Small intestine (tissue), 7 donors: Measurements from ENCODE around the gene FBXW7. TPM values are rescaled to one million over a fixed set of nuclear protein-coding genes. Genes with fewer than 3 reads are reported as not detected.

Experiments
- DNase-seq, 2 donors: peaks; one replicate each; pipeline versions ENCODE4 v3.0.0 to v3.0.0-alpha.2; 2013
- FAIRE-seq: peaks from 2 replicates; lab custom pipeline; 2012; peaks lifted over from hg19 to GRCh38; lab: Jason Lieb, UNC
- H3K27ac ChIP-seq, 3 donors: one replicate each; pipeline ENCODE4 v1.5.1; 2013; ENCODE audit warnings: low read length in 2 of 3, mild to moderate bottlenecking in 2 of 3, control low read depth in 1 of 3, inconsistent platforms in 1 of 3, low read depth in 1 of 3, moderate library complexity in 1 of 3
- H3K27me3 ChIP-seq, 3 donors: one replicate each; pipeline ENCODE4 v1.6.1; 2013; ENCODE audit warnings: low read length in 3 of 3, inconsistent platforms in 1 of 3; ENCODE audit not compliant: control insufficient read depth in 3 of 3, insufficient read depth in 3 of 3
- H3K36me3 ChIP-seq, 3 donors: one replicate each; pipeline ENCODE4 v1.6.1; 2013; ENCODE audit warnings: low read length in 3 of 3, inconsistent platforms in 1 of 3, low read depth in 1 of 3, mild to moderate bottlenecking in 1 of 3, moderate library complexity in 1 of 3; ENCODE audit not compliant: control insufficient read depth in 3 of 3, insufficient read depth in 2 of 3
- H3K4me1 ChIP-seq, 3 donors: one replicate each; pipeline ENCODE4 v1.6.1; 2013; ENCODE audit warnings: low read length in 2 of 3, inconsistent platforms in 1 of 3, low read depth in 1 of 3, mild to moderate bottlenecking in 1 of 3, moderate library complexity in 1 of 3; ENCODE audit not compliant: control insufficient read depth in 3 of 3, insufficient read depth in 2 of 3
- H3K4me3 ChIP-seq, 3 donors: one replicate each; pipeline ENCODE4 v1.5.1; 2013; ENCODE audit warnings: low read length in 3 of 3, control low read depth in 1 of 3, inconsistent platforms in 1 of 3, low read depth in 1 of 3, mild to moderate bottlenecking in 1 of 3, moderate library complexity in 1 of 3
- H3K9me3 ChIP-seq, 2 donors: one replicate each; pipeline ENCODE4 v1.6.1; 2013; ENCODE audit warnings: low read depth in 1 of 2, low read length in 1 of 2; ENCODE audit not compliant: control insufficient read depth in 2 of 2, insufficient read depth in 1 of 2
- WGBS, 3 donors: extraction: QIAGEN DNeasy Blood & Tissue Kit; methylation state at CpG; one replicate each; pipeline ENCODE4 v1.1.7; 2013; 5-methylcytosine and 5-hydroxymethylcytosine counted together
- polyA plus RNA-seq, 4 donors: library from polyadenylated mRNA; stranded (reverse) in 3 of 4; unstranded in 1 of 4; fragments of 200-250 nt in 3 of 4; fragments of 120-200 nt in 1 of 4; gene quantifications; one replicate each; pipeline versions ENCODE4 v1.2.1 to v1.2.3, GENCODE V29; 2013
- donor health status: healthy with polysubstance abuse.
- donor health status: control.
- donor health status: control.
- donor health status: Bipolar disorder and iron deficiency.
- donor health status: healthy.

The FBXW7 gene
- polyA plus RNA-seq, 4 donors = 7.4 to 18.1 (median 8.7) TPM

GRCh38 chr4:152531479-152531878, 4.4 kb downstream of the FBXW7 start:
- FAIRE-seq = no peak
- no peak overlapping the region for H3K4me3 ChIP-seq
- WGBS, 3 donors = 65 to 82% (median 81%) methylated on average over 3 of the region's 3 CpGs

GRCh38 chr4:152530600-152530999, 5.3 kb downstream of the FBXW7 start:
- Histone ChIP-seq H3K36me3 (peaks cover 0 to 5% (median 0%) of the 10 kb centered on the region in 3 donors), H3K4me3 (no peak overlapping the region), H3K27me3 (no peaks in the 10 kb centered on the region), H3K27ac (no peak overlapping the region), H3K9me3 (no peaks in the 10 kb centered on the region), H3K4me1 (peaks cover 0 to 3% (median 2%) of the 10 kb centered on the region in 3 donors)
- 55 to 73% (median 56%) methylated on average over 2 of the region's 2 CpGs for WGBS, 3 donors
- no peak for DNase-seq
- no peak for FAIRE-seq

More at GRCh38 chr4:152531479-152531878, 4.4 kb downstream of the FBXW7 start:
- Histone ChIP-seq H3K9me3 (no peaks in the 10 kb centered on the region), H3K27ac (no peak overlapping the region), H3K27me3 (no peaks in the 10 kb centered on the region), H3K4me1 (peaks cover 0 to 3% (median 2%) of the 10 kb centered on the region in 3 donors), H3K36me3 (peaks cover 0 to 5% (median 0%) of the 10 kb centered on the region in 3 donors)
- no peak for DNase-seq

- WGBS, 3 donors = 89 to 95% (median 94%) methylated on average over 8 of the region's 8 CpGs
- H3K27me3 ChIP-seq = no peaks in the 10 kb centered on the region
- peaks cover 0 to 5% (median 0%) of the 10 kb centered on the region in 3 donors for H3K36me3 ChIP-seq
- no peak overlapping the region for H3K27ac ChIP-seq
- H3K4me3 ChIP-seq = no peak overlapping the region
- H3K4me1 ChIP-seq = peaks cover 0 to 3% (median 2%) of the 10 kb centered on the region in 3 donors
- DNase-seq (no peak), FAIRE-seq (no peak)
- no peaks in the 10 kb centered on the region for H3K9me3 ChIP-seq
Measured at GRCh38 chr4:152529880-152530279, 6.0 kb downstream of the FBXW7 start.

GRCh38 chr4:152528060-152528459, 7.8 kb downstream of the FBXW7 start:
- peaks cover 0 to 5% (median 0%) of the 10 kb centered on the region in 3 donors for H3K36me3 ChIP-seq
- DNase-seq (peak; percentile 31 to 40), FAIRE-seq (no peak)
- no peak overlapping the region for H3K27ac ChIP-seq
- no peaks in the 10 kb centered on the region for H3K27me3 ChIP-seq
- no peak overlapping the region for H3K4me3 ChIP-seq
- no peaks in the 10 kb centered on the region for H3K9me3 ChIP-seq
- WGBS, 3 donors = 50 to 65% (median 59%) methylated on average over 2 of the region's 2 CpGs
- H3K4me1 ChIP-seq = peaks cover 2 to 10% (median 6%) of the 10 kb centered on the region in 3 donors

GRCh38 chr4:152525878-152526277, 10.0 kb downstream of the FBXW7 start:
- Histone ChIP-seq H3K36me3 (peaks cover 0 to 5% (median 0%) of the 10 kb centered on the region in 3 donors), H3K9me3 (no peaks in the 10 kb centered on the region), H3K27ac (no peak overlapping the region), H3K27me3 (no peaks in the 10 kb centered on the region), H3K4me3 (no peak overlapping the region), H3K4me1 (peaks cover 2 to 11% (median 7%) of the 10 kb centered on the region in 3 donors)
- FAIRE-seq (no peak), DNase-seq (no peak)
- WGBS, 3 donors = 67 to 81% (median 69%) methylated on average over 4 of the region's 4 CpGs

GRCh38 chr4:152524427-152524826, 11.5 kb downstream of the FBXW7 start:
- H3K4me3 ChIP-seq = no peak overlapping the region
- DNase-seq (peak in 1 of 2 donors; percentile 58), FAIRE-seq (no peak)
- H3K36me3 ChIP-seq = peaks cover 0 to under 1% (median 0%) of the 10 kb centered on the region in 3 donors
- H3K27ac ChIP-seq = no peak overlapping the region
- H3K9me3 ChIP-seq = no peaks in the 10 kb centered on the region
- H3K4me1 ChIP-seq = peaks cover 2 to 12% (median 5%) of the 10 kb centered on the region in 3 donors
- H3K27me3 ChIP-seq = no peaks in the 10 kb centered on the region
- 60 to 76% (median 63%) methylated on average over 3 of the region's 3 CpGs for WGBS, 3 donors

- H3K27ac ChIP-seq = no peak overlapping the region
- 24 to 69% (median 35%) methylated on average over 1 of the region's 1 CpG for WGBS, 3 donors
- peaks cover 2 to 12% (median 5%) of the 10 kb centered on the region in 3 donors for H3K4me1 ChIP-seq
- FAIRE-seq (no peak), DNase-seq (no peak)
- no peaks in the 10 kb centered on the region for H3K36me3 ChIP-seq
- no peaks in the 10 kb centered on the region for H3K27me3 ChIP-seq
- H3K4me3 ChIP-seq = no peak overlapping the region
- no peaks in the 10 kb centered on the region for H3K9me3 ChIP-seq
Measured at GRCh38 chr4:152523731-152524130, 12.2 kb downstream of the FBXW7 start.

- WGBS, 3 donors = 47 to 51% (median 47%) methylated on average over 2 of the region's 2 CpGs
- Histone ChIP-seq H3K4me3 (no peak overlapping the region), H3K27ac (no peak overlapping the region), H3K9me3 (no peaks in the 10 kb centered on the region), H3K36me3 (no peaks in the 10 kb centered on the region), H3K4me1 (peaks cover 0 to 12% (median 5%) of the 10 kb centered on the region in 3 donors), H3K27me3 (no peaks in the 10 kb centered on the region)
- FAIRE-seq (no peak), DNase-seq (no peak)
Measured at GRCh38 chr4:152522754-152523153, 13.1 kb downstream of the FBXW7 start.

- Histone ChIP-seq H3K4me3 (no peak overlapping the region), H3K27ac (no peak overlapping the region), H3K4me1 (peaks cover 0 to 12% (median 5%) of the 10 kb centered on the region in 3 donors), H3K36me3 (no peaks in the 10 kb centered on the region), H3K27me3 (no peaks in the 10 kb centered on the region), H3K9me3 (no peaks in the 10 kb centered on the region)
- DNase-seq = no peak
- 83 to 90% (median 85%) methylated on average over 2 of the region's 2 CpGs for WGBS, 3 donors
- no peak for FAIRE-seq
Measured at GRCh38 chr4:152522245-152522644, 13.6 kb downstream of the FBXW7 start.
